Vagina (tissue), 2 donors: ENCODE measurements around the gene CD58. TPM values are rescaled to one million over a fixed set of nuclear protein-coding genes. Genes with fewer than 3 reads are reported as not detected.

Source experiments
- DNase-seq, 2 donors: peaks; one replicate each; pipeline ENCODE4 v3.0.0-alpha.2; 2017; ENCODE audit errors: extremely low spot score in 2 of 2
- H3K27ac ChIP-seq: fragments of 200-600 bp; sonication (generic); one replicate; pipeline ENCODE4 v1.5.1; 2019
- H3K27me3 ChIP-seq: fragments of 200-600 bp; sonication (generic); one replicate; pipeline ENCODE4 v1.5.1; 2019
- H3K36me3 ChIP-seq, 2 donors: fragments of 200-600 bp; sonication (generic); one replicate each; pipeline ENCODE4 v1.5.1; 2017 to 2019
- H3K4me1 ChIP-seq: fragments of 200-600 bp; sonication (generic); one replicate; pipeline ENCODE4 v1.5.1; 2019
- H3K4me3 ChIP-seq, 2 donors: fragments of 200-600 bp; sonication (generic); 1 replicate in 1 of 2; 2 replicates in 1 of 2; pipeline ENCODE4 v1.5.1; 2016 to 2019
- H3K9me3 ChIP-seq: fragments of 200-600 bp; sonication (generic); one replicate; pipeline ENCODE4 v1.5.1; 2019
- POLR2A ChIP-seq, 2 donors: fragments of 450-650 bp; IDR thresholded peaks; one replicate each; pipeline ENCODE4 v1.6.1; 2017; ENCODE audit warnings: antibody characterized with exemption in 2 of 2, mild to moderate bottlenecking in 2 of 2, moderate library complexity in 2 of 2
- POLR2AphosphoS5 ChIP-seq, 2 donors: sonication (generic); formaldehyde crosslinking; IDR thresholded peaks; one replicate each; pipeline ENCODE4 v1.9.0; 2017; ENCODE audit warnings: antibody characterized with exemption in 2 of 2, mild to moderate bottlenecking in 2 of 2, low read depth in 1 of 2; ENCODE audit not compliant: insufficient read depth in 1 of 2
- intact Hi-C: fragments of 100-400 bp; cut with DNase I; formaldehyde crosslinking; loops from one replicate; pipeline ENCODE4 v1.15.1; 2023
- total RNA-seq: library from RNA; depleted of rRNA; stranded (reverse); fragments of >200 nt; gene quantifications from one replicate; pipeline ENCODE4 v1.2.3, GENCODE V29; 2016
- TF ChIP-seq, protein P1 (sequence below), 3 experiments: fragments of 450-650 bp in 2 of 3; fragments of 200-600 bp in 1 of 3; sonication (generic) in 1 of 3; IDR thresholded peaks; one replicate each; pipeline ENCODE4 v1.5.1; 2017 to 2019; ENCODE audit warnings: antibody characterized with exemption in 3 of 3, mild to moderate bottlenecking in 2 of 3, moderate library complexity in 2 of 3

The CD58 gene
- total RNA-seq, 1 donor from 2014 or later: 54.5 TPM

DNA sequence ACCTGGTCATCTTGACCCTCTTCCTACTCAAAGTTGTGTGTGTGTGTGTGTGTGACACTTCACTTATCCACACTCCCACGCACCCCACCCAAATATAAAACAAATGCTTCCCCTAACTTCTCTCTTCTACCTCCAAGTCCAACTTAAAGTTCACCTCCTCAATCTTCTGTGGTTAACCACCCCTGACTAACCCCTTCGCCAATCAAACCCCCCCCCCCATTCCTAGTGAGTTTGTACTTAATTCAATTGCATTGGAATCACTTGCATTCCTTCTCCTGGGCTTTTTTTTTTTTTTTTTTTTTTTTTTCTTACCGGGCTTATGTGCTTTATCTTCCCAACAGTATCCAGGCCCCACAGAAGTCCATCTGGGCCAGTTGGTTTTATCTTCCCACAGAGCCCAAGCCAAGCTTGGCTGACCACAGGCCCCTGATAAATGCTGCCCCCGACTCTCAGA lies 78.4 kb downstream of the CD58 start:
- no peaks in the 10 kb centered on the region for H3K36me3 ChIP-seq
- H3K4me1 ChIP-seq: peaks cover 28% of the 10 kb centered on the region
- no peaks in the 10 kb centered on the region for H3K9me3 ChIP-seq
- DNase-seq: no peak
- no peaks in the 10 kb centered on the region for H3K27me3 ChIP-seq
- no peak overlapping the region for H3K4me3 ChIP-seq
- intact Hi-C loops: loop anchor here (5.0 kb wide), 1 partner anchor 340 kb away; no protein-coding TSS in a partner anchor
- TF ChIP-seq POLR2A (IDR thresholded peaks at IDR 0.05): no peak
- TF ChIP-seq, protein P1, sequence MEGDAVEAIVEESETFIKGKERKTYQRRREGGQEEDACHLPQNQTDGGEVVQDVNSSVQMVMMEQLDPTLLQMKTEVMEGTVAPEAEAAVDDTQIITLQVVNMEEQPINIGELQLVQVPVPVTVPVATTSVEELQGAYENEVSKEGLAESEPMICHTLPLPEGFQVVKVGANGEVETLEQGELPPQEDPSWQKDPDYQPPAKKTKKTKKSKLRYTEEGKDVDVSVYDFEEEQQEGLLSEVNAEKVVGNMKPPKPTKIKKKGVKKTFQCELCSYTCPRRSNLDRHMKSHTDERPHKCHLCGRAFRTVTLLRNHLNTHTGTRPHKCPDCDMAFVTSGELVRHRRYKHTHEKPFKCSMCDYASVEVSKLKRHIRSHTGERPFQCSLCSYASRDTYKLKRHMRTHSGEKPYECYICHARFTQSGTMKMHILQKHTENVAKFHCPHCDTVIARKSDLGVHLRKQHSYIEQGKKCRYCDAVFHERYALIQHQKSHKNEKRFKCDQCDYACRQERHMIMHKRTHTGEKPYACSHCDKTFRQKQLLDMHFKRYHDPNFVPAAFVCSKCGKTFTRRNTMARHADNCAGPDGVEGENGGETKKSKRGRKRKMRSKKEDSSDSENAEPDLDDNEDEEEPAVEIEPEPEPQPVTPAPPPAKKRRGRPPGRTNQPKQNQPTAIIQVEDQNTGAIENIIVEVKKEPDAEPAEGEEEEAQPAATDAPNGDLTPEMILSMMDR (IDR thresholded peaks at IDR 0.05): no peak
- TF ChIP-seq POLR2AphosphoS5 (IDR thresholded peaks at IDR 0.05; ENCODE audit: insufficient read depth in 1 of 2, low read depth in 1 of 2): no peak
- no peak overlapping the region for H3K27ac ChIP-seq

DNA sequence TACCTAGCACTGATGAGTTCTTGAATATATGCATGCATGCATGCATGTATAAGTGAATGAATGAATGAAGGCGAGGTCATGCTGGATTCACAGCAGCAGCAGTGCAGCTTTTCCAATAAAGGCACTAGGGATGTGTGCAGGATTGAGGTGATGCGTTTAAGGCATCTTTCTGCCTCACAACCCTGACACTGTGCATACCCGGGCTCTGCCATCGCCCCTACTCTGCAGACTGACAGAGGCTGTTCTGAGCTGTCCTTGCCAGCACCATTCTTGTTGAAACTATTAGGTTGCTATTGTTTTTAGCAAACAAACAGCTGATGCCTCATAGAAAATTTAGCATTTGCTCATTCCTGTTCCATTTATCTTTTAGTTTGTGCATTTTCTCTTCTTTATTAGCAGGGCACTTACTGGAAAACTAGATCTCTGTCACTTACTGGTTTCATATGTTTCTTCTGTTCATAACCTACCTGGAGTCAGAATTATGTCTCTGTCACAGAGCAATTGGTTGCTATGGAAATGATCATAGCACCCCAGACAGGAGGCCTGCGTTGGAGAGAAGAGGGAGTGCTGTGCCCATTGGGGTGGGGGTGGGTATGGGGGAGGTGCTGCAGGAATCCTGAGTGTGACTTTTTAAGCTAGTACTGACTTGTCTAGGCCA lies 79.0 kb downstream of the CD58 start:
- DNase-seq: no peak
- intact Hi-C loops: loop anchor here (5.0 kb wide), 1 partner anchor 340 kb away; no protein-coding TSS in a partner anchor
- no peak overlapping the region for H3K27ac ChIP-seq
- TF ChIP-seq POLR2A (IDR thresholded peaks at IDR 0.05) (no peak), POLR2AphosphoS5 (IDR thresholded peaks at IDR 0.05; ENCODE audit: insufficient read depth in 1 of 2, low read depth in 1 of 2) (no peak)
- TF ChIP-seq, protein P1 (IDR thresholded peaks at IDR 0.05): no peak
- no peaks in the 10 kb centered on the region for H3K9me3 ChIP-seq
- peaks cover 27% of the 10 kb centered on the region for H3K4me1 ChIP-seq
- no peaks in the 10 kb centered on the region for H3K27me3 ChIP-seq
- no peaks in the 10 kb centered on the region for H3K36me3 ChIP-seq
- no peak overlapping the region for H3K4me3 ChIP-seq

DNA sequence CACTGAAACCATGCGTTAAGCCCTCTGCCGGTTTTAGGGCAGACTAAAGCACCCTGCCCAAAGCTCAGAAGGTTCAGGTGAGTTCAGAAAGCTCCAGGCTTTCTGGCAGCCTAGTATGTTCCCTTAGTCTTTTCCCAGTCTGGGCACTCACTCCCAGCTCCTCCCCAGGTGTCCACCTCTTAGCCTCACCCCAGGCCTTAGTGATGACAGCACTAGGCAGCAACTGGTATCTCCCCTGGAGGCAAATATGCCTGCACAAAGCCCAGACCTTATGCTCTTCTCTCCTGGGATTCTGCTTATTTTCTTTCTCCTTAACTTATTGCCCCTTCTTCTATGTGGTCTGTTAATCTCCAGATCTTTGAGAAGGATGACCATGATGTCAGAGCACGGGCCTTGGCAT lies 80.2 kb downstream of the CD58 start:
- H3K4me3 ChIP-seq: no peak overlapping the region
- intact Hi-C loops: loop anchor here (5.0 kb wide), 1 partner anchor 338 kb away; no protein-coding TSS in a partner anchor
- no peak for TF ChIP-seq POLR2A (IDR thresholded peaks at IDR 0.05)
- TF ChIP-seq, protein P1 (IDR thresholded peaks at IDR 0.05): no peak
- TF ChIP-seq POLR2AphosphoS5 (IDR thresholded peaks at IDR 0.05; ENCODE audit: insufficient read depth in 1 of 2, low read depth in 1 of 2): no peak
- H3K4me1 ChIP-seq: peaks cover 15% of the 10 kb centered on the region
- H3K36me3 ChIP-seq: no peaks in the 10 kb centered on the region
- no peaks in the 10 kb centered on the region for H3K27me3 ChIP-seq
- no peak overlapping the region for H3K27ac ChIP-seq
- no peaks in the 10 kb centered on the region for H3K9me3 ChIP-seq
- no peak for DNase-seq

DNA sequence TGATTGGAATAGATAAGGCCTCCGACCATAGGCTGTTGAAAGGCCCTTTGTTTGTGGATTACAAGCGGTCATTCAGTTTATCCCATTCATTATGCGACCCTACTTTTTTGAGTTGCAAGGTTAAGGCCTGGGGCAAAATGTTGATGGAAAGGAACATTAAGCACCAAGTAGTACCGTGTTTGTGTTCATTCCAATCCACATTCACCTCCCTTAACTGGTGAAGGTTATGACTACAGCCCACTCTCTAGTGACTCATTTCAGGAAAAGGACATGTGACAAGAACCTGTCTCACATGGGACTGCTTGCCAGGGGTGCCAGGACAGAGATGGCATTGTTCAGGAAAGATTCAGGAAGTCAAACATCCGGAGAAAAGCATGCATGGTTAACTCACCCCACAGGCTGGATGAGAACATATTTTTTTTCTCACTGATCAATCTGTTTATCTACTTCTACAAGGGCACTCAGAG lies 81.6 kb downstream of the CD58 start:
- intact Hi-C loops: loop anchor here (10.0 kb wide), 1 partner anchor 124 kb away; no protein-coding TSS in a partner anchor
- TF ChIP-seq POLR2A (IDR thresholded peaks at IDR 0.05) (no peak), POLR2AphosphoS5 (IDR thresholded peaks at IDR 0.05; ENCODE audit: insufficient read depth in 1 of 2, low read depth in 1 of 2) (no peak)
- TF ChIP-seq, protein P1 (IDR thresholded peaks at IDR 0.05): no peak
- DNase-seq: no peak
- H3K27ac ChIP-seq: no peak overlapping the region
- no peak overlapping the region for H3K4me3 ChIP-seq
- H3K4me1 ChIP-seq: peaks cover 8% of the 10 kb centered on the region
- no peaks in the 10 kb centered on the region for H3K27me3 ChIP-seq
- no peaks in the 10 kb centered on the region for H3K36me3 ChIP-seq
- no peaks in the 10 kb centered on the region for H3K9me3 ChIP-seq

DNA sequence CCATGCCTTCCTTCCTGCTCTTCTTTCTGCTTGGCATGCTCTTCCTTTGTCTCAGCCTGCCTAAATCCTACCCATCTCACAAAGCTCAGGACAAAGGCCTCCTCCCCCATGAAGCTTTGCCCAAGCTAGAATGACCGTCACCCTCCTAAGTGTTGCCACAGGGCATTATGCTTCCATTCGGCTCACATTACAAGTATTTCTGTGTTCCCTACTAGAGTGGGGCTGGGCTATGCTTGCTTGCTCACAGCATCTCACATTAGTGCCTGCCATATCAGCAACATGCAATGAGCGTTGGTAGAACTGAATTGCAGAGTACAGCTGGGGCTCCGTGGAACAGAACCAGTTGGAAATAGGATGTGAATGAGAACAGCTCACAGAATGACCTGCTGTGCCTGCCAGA lies 82.8 kb downstream of the CD58 start:
- Histone ChIP-seq H3K9me3 (no peaks in the 10 kb centered on the region), H3K36me3 (no peaks in the 10 kb centered on the region), H3K27me3 (no peaks in the 10 kb centered on the region), H3K27ac (no peak overlapping the region), H3K4me1 (peaks cover 7% of the 10 kb centered on the region), H3K4me3 (no peak overlapping the region)
- intact Hi-C loops: loop anchor here (10.0 kb wide), 1 partner anchor 123 kb away; no protein-coding TSS in a partner anchor
- TF ChIP-seq, protein P1 (IDR thresholded peaks at IDR 0.05): no peak
- TF ChIP-seq POLR2AphosphoS5 (IDR thresholded peaks at IDR 0.05; ENCODE audit: insufficient read depth in 1 of 2, low read depth in 1 of 2) (no peak), POLR2A (IDR thresholded peaks at IDR 0.05) (no peak)
- DNase-seq: no peak
